Natural killer cell treated with Interleukin-12 subunit alpha and Interleukin-12 subunit beta and Interleukin-15 and Interleukin-18, amount 100 ng/mL, for 72 hours (primary cell): ENCODE results near the gene NBEA. TPM values are rescaled to one million over a fixed set of nuclear protein-coding genes. Genes with fewer than 3 reads are reported as not detected.
"Not testable (repeated sequence)": the region's sequence is repeated elsewhere in the genome, so short reads cannot be mapped to it uniquely, and the experiment has no call there.

Experiments used
- ATAC-seq, 2 donors: fragments of 150-1000 bp; cut with Tn5 transposase in 1 of 2; sonication (Bioruptor Pico), chemical (Tn5 transposase) in 1 of 2; 2 replicates each; pipeline ENCODE4 v1.10.0; 2021
- DNase-seq: peaks from one replicate; pipeline ENCODE4 v3.0.0; 2022; ENCODE audit warnings: low spot score
- H3K27ac Mint-ChIP-seq, 2 donors: 1 replicate in 1 of 2; 2 replicates in 1 of 2; pipeline ENCODE4 v1.8.0; 2022; ENCODE audit warnings: mixed read lengths in 2 of 2, mild to moderate bottlenecking in 1 of 2, moderate library complexity in 1 of 2
- H3K27me3 Mint-ChIP-seq, 2 donors: 1 replicate in 1 of 2; 2 replicates in 1 of 2; pipeline ENCODE4 v1.8.0; 2022; ENCODE audit warnings: mixed read lengths in 2 of 2
- H3K36me3 Mint-ChIP-seq: one replicate; pipeline ENCODE4 v1.8.0; 2022; ENCODE audit warnings: mixed read lengths
- H3K4me1 Mint-ChIP-seq, 2 donors: 1 replicate in 1 of 2; 2 replicates in 1 of 2; pipeline ENCODE4 v1.8.0; 2022; ENCODE audit warnings: low read depth in 2 of 2, mixed read lengths in 2 of 2, mild to moderate bottlenecking in 1 of 2
- H3K4me3 Mint-ChIP-seq: one replicate; pipeline ENCODE4 v1.8.0; 2022; ENCODE audit warnings: mixed read lengths
- H3K9me3 Mint-ChIP-seq: 2 replicates; pipeline ENCODE4 v1.8.0; 2022; ENCODE audit warnings: mixed read lengths
- total RNA-seq, 2 donors: library from RNA; stranded (reverse); gene quantifications; one replicate each; pipeline ENCODE4 v1.2.3, GENCODE V29; 2022

Gene NBEA
- total RNA-seq, result under 1 TPM; 0.08 to 0.12 TPM

- Mint-ChIP-seq H3K4me1 (peaks cover 6 to 13% of the 10 kb centered on the region in 2 donors), H3K36me3 (peaks cover 7% of the 10 kb centered on the region), H3K9me3 (no peaks in the 10 kb centered on the region), H3K27me3 (peaks cover 18% of the 10 kb centered on the region in 2 donors), H3K4me3 (peak within 1 kb of the TSS; percentile 54), H3K27ac (no peak within 1 kb of the TSS)
- peak; percentile 61 for DNase-seq
- ATAC-seq, result peak; percentile 46 to 73
Observed at GRCh38 chr13:34941835-34942731, at the start of gene NBEA. Gene NBEA, plus strand, starts transcription at chr13:34942270. Its CDS starts 551 bp downstream, at chr13:34942821.

- Mint-ChIP-seq H3K27ac (no peak overlapping the region), H3K27me3 (no peaks in the 10 kb centered on the region), H3K36me3 (peaks cover 5% of the 10 kb centered on the region), H3K4me3 (no peak overlapping the region), H3K4me1 (no peaks in the 10 kb centered on the region), H3K9me3 (peaks cover 7% of the 10 kb centered on the region)
- ATAC-seq, result no peak
- no peak for DNase-seq
Observed at GRCh38 chr13:34894756-34895155, 47.3 kb upstream of the NBEA start.

GRCh38 chr13:34897220-34897619, 44.9 kb upstream of the NBEA start:
- Mint-ChIP-seq H3K4me1 (no peaks in the 10 kb centered on the region), H3K36me3 (peaks cover 5% of the 10 kb centered on the region), H3K9me3 (peaks cover 11% of the 10 kb centered on the region), H3K4me3 (no peak overlapping the region), H3K27me3 (no peaks in the 10 kb centered on the region), H3K27ac (no peak overlapping the region)
- ATAC-seq, result no peak
- DNase-seq, result no peak

- H3K4me3 Mint-ChIP-seq, result no peak overlapping the region
- no peak for DNase-seq
Observed at GRCh38 chr13:34899888-34900287, 42.2 kb upstream of the NBEA start.

GRCh38 chr13:34900288-34900739, 41.8 kb upstream of the NBEA start:
- Mint-ChIP-seq H3K36me3 (peaks cover 5% of the 10 kb centered on the region), H3K9me3 (peaks cover 17% of the 10 kb centered on the region), H3K27me3 (no peaks in the 10 kb centered on the region), H3K4me1 (no peaks in the 10 kb centered on the region), H3K4me3 (no peak overlapping the region), H3K27ac (no peak overlapping the region)
- no peak for DNase-seq
- ATAC-seq, result no peak

More at GRCh38 chr13:34899888-34900287, 42.2 kb upstream of the NBEA start:
- H3K36me3 Mint-ChIP-seq, result peaks cover 5% of the 10 kb centered on the region
- H3K27me3 Mint-ChIP-seq, result no peaks in the 10 kb centered on the region
- H3K4me1 Mint-ChIP-seq, result no peaks in the 10 kb centered on the region
- no peak overlapping the region for H3K27ac Mint-ChIP-seq
- peaks cover 16% of the 10 kb centered on the region for H3K9me3 Mint-ChIP-seq
- no peak for ATAC-seq

GRCh38 chr13:34901572-34901971, 40.5 kb upstream of the NBEA start:
- ATAC-seq (no peak), DNase-seq (no peak)
- no peaks in the 10 kb centered on the region for H3K27me3 Mint-ChIP-seq
- H3K36me3 Mint-ChIP-seq, result peaks cover 5% of the 10 kb centered on the region
- H3K27ac Mint-ChIP-seq, result no peak overlapping the region
- no peaks in the 10 kb centered on the region for H3K4me1 Mint-ChIP-seq
- peaks cover 20% of the 10 kb centered on the region for H3K9me3 Mint-ChIP-seq
- H3K4me3 Mint-ChIP-seq, result no peak overlapping the region

- peaks cover 23% of the 10 kb centered on the region for H3K9me3 Mint-ChIP-seq
- H3K4me1 Mint-ChIP-seq, result no peaks in the 10 kb centered on the region
- no peaks in the 10 kb centered on the region for H3K27me3 Mint-ChIP-seq
- no peak overlapping the region for H3K4me3 Mint-ChIP-seq
- H3K27ac Mint-ChIP-seq, result no peak overlapping the region
- DNase-seq, result no peak
- ATAC-seq, result no peak
- peaks cover 22% of the 10 kb centered on the region for H3K36me3 Mint-ChIP-seq
Observed at GRCh38 chr13:34911159-34911558, 30.9 kb upstream of the NBEA start.

- ATAC-seq (no peak), DNase-seq (no peak)
- H3K27ac Mint-ChIP-seq, result no peak overlapping the region
- peaks cover 11% of the 10 kb centered on the region for H3K36me3 Mint-ChIP-seq
- peaks cover 12% of the 10 kb centered on the region for H3K9me3 Mint-ChIP-seq
- no peak overlapping the region for H3K4me3 Mint-ChIP-seq
- H3K27me3 Mint-ChIP-seq, result no peaks in the 10 kb centered on the region
- no peaks in the 10 kb centered on the region for H3K4me1 Mint-ChIP-seq
Observed at GRCh38 chr13:34913040-34913439, 29.0 kb upstream of the NBEA start.

- DNase-seq (no peak), ATAC-seq (no peak)
- Mint-ChIP-seq H3K27me3 (no peaks in the 10 kb centered on the region), H3K27ac (no peak overlapping the region), H3K36me3 (peaks cover 5% of the 10 kb centered on the region), H3K4me1 (no peaks in the 10 kb centered on the region), H3K9me3 (peaks cover 11% of the 10 kb centered on the region), H3K4me3 (no peak overlapping the region)
Observed at GRCh38 chr13:34914416-34914815, 27.7 kb upstream of the NBEA start.

GRCh38 chr13:34926508-34926907, 15.6 kb upstream of the NBEA start:
- Mint-ChIP-seq H3K4me3 (no peak overlapping the region), H3K27ac (no peak overlapping the region), H3K9me3 (peaks cover 4% of the 10 kb centered on the region), H3K36me3 (no peaks in the 10 kb centered on the region), H3K4me1 (no peaks in the 10 kb centered on the region), H3K27me3 (no peaks in the 10 kb centered on the region)
- ATAC-seq (no peak), DNase-seq (no peak)

GRCh38 chr13:34928676-34929075, 13.4 kb upstream of the NBEA start:
- not testable (repeated sequence) for H3K4me3 Mint-ChIP-seq, H3K27ac Mint-ChIP-seq, ATAC-seq, H3K4me1 Mint-ChIP-seq, H3K36me3 Mint-ChIP-seq, H3K27me3 Mint-ChIP-seq, DNase-seq, H3K9me3 Mint-ChIP-seq

GRCh38 chr13:34931572-34931971, 10.5 kb upstream of the NBEA start:
- H3K36me3 Mint-ChIP-seq, result no peaks in the 10 kb centered on the region
- no peaks in the 10 kb centered on the region for H3K4me1 Mint-ChIP-seq
- H3K27ac Mint-ChIP-seq, result no peak overlapping the region
- peaks cover 7% of the 10 kb centered on the region for H3K9me3 Mint-ChIP-seq
- H3K27me3 Mint-ChIP-seq, result no peaks in the 10 kb centered on the region
- DNase-seq, result no peak
- H3K4me3 Mint-ChIP-seq, result no peak overlapping the region
- ATAC-seq, result no peak

GRCh38 chr13:34933349-34933748, 8.7 kb upstream of the NBEA start:
- Mint-ChIP-seq H3K4me1 (no peaks in the 10 kb centered on the region), H3K27me3 (no peaks in the 10 kb centered on the region), H3K27ac (no peak overlapping the region), H3K9me3 (peaks cover 7% of the 10 kb centered on the region), H3K36me3 (no peaks in the 10 kb centered on the region), H3K4me3 (no peak overlapping the region)
- DNase-seq (no peak), ATAC-seq (no peak)

- H3K4me1 Mint-ChIP-seq, result no peaks in the 10 kb centered on the region
- peaks cover 0 to 2% of the 10 kb centered on the region in 2 donors for H3K27me3 Mint-ChIP-seq
- H3K9me3 Mint-ChIP-seq, result peaks cover 4% of the 10 kb centered on the region
- no peak for ATAC-seq
- no peak overlapping the region for H3K4me3 Mint-ChIP-seq
- no peaks in the 10 kb centered on the region for H3K36me3 Mint-ChIP-seq
- no peak overlapping the region for H3K27ac Mint-ChIP-seq
- no peak for DNase-seq
Observed at GRCh38 chr13:34933786-34934185, 8.3 kb upstream of the NBEA start.
